Activated T-cell treated with anti-CD3 and anti-CD28 coated beads, Interleukin-2, amount 50 U/mL, for 24 hours (primary cell): ENCODE results near the gene HTRA2.
"Not testable (repeated sequence)": the region's sequence is repeated elsewhere in the genome, so short reads cannot be mapped to it uniquely, and the experiment has no call there.

Source experiments
- DNase-seq: peaks from one replicate; pipeline ENCODE4 v3.0.0-alpha.2; 2020
- H3K27ac Mint-ChIP-seq: 2 replicates; pipeline ENCODE4 v1.8.0; 2020; ENCODE audit warnings: mild to moderate bottlenecking, mixed read lengths
- H3K27me3 Mint-ChIP-seq: 2 replicates; pipeline ENCODE4 v1.8.0; 2020; ENCODE audit warnings: mixed read lengths
- H3K36me3 Mint-ChIP-seq: 2 replicates; pipeline ENCODE4 v1.8.0; 2020; ENCODE audit warnings: low read depth, mixed read lengths
- H3K4me1 Mint-ChIP-seq: 2 replicates; pipeline ENCODE4 v1.8.0; 2020; ENCODE audit warnings: low read depth, mixed read lengths
- H3K4me3 Mint-ChIP-seq: 2 replicates; pipeline ENCODE4 v1.8.0; 2020; ENCODE audit warnings: mild to moderate bottlenecking, moderate library complexity, mixed read lengths
- H3K9me3 Mint-ChIP-seq: 2 replicates; pipeline ENCODE4 v1.8.0; 2020; ENCODE audit warnings: mixed read lengths

HTRA2 gene

DNA sequence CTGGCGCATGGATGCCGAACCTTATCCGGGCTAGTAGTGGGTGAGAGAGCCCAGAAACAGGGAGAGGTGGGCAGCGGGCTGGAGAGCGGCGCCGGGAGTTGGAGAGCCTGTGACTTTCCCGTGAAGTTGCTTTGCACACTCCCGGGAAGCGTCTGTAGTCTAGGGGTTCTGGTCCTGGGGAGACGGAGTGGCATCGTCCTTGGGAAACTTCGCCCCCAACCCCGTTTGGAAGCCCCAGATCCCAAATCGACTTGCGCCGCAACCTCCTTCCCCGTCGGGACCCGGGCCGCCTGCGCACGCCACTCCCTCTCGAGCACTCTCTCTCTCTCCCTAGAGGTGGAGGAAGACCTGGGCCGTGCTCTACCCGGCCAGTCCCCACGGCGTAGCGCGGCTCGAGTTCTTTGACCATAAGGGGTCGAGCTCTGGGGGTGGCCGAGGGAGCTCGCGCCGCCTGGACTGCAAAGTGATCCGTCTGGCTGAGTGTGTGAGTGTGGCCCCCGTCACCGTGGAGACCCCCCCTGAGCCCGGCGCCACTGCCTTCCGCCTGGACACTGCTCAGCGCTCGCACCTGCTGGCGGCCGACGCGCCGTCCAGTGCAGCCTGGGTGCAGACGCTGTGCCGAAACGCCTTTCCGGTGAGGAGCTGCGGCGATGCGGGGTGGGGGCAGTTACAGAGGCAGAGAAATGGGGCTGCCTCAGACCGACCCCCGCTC is 25.2 kb downstream of the HTRA2 start:
- Mint-ChIP-seq H3K4me1 (peaks cover 14% of the 10 kb centered on the region), H3K27ac (peak overlapping the region; percentile 92), H3K9me3 (no peaks in the 10 kb centered on the region), H3K27me3 (peaks cover 20% of the 10 kb centered on the region), H3K4me3 (peak overlapping the region; percentile 92), H3K36me3 (peaks cover 26% of the 10 kb centered on the region)
- DNase-seq, result peak; percentile 74

DNA sequence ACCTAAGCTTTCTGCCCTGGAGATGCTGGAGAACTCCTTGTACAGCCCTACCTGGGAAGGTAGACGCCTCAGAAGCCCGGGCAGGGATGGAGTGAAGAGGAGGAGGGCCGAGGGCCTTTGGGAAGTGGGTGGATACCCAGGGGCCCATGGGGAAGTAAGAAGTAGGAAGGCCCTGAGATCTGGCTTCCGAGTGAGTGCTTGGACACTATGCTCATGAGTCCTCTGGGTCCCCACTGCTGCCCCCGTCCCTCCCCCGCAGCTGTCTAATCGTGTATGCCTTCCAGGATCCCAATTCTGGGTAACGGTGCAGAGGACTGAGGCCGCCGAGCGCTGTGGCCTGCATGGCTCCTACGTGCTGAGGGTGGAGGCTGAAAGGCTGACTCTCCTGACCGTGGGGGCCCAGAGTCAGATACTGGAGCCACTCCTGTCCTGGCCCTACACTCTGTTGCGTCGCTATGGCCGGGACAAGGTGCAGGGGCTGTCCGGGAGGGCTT is 25.9 kb downstream of the HTRA2 start:
- peak overlapping the region; percentile 92 for H3K4me3 Mint-ChIP-seq
- peak overlapping the region; percentile 92 for H3K27ac Mint-ChIP-seq
- no peaks in the 10 kb centered on the region for H3K9me3 Mint-ChIP-seq
- peaks cover 19% of the 10 kb centered on the region for H3K4me1 Mint-ChIP-seq
- H3K36me3 Mint-ChIP-seq, result peaks cover 26% of the 10 kb centered on the region
- DNase-seq, result no peak
- H3K27me3 Mint-ChIP-seq, result peaks cover 20% of the 10 kb centered on the region

DNA sequence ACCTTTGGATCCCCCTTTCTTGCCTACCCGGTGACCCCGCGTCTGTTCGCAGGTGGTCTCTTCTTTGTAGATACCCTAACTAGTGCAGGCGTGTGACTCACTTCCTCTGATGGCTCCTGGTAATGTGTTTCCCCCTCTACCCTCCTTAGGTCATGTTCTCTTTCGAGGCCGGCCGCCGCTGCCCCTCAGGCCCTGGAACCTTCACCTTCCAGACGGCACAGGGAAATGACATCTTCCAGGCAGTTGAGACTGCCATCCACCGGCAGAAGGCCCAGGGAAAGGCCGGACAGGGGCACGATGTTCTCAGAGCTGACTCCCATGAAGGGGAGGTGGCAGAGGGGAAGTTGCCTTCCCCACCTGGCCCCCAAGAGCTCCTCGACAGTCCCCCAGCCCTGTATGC is 26.4 kb downstream of the HTRA2 start:
- H3K27ac Mint-ChIP-seq, result no peak overlapping the region
- peaks cover 20% of the 10 kb centered on the region for H3K4me1 Mint-ChIP-seq
- H3K36me3 Mint-ChIP-seq, result peaks cover 26% of the 10 kb centered on the region

DNA sequence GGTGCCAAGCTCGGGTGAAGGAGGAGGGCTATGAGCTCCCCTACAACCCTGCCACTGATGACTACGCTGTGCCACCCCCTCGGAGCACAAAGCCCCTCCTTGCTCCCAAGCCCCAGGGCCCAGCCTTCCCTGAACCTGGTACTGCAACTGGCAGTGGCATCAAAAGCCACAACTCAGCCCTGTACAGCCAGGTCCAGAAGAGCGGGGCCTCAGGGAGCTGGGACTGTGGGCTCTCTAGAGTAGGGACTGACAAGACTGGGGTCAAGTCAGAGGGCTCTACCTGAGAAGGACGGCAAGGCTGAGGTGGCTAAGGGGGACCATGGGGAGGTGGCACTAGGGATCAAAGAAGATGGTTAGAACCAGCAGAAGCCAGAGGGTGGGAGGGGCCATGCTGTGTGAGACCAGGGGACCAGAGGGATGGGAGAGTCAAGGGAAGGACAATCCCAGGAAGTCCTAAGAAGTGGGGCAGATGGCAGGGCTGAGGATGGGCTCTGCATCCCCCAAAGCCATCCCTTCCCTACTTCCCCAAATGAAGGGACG is 27.2 kb downstream of the HTRA2 start:
- Mint-ChIP-seq H3K27ac (no peak overlapping the region), H3K27me3 (peaks cover 13% of the 10 kb centered on the region), H3K9me3 (no peaks in the 10 kb centered on the region), H3K36me3 (peaks cover 26% of the 10 kb centered on the region), H3K4me3 (peak overlapping the region; percentile 23), H3K4me1 (peaks cover 20% of the 10 kb centered on the region)
- DNase-seq, result no peak

More for the DNA sequence above, 26.4 kb downstream of the HTRA2 start:
- Mint-ChIP-seq H3K9me3 (no peaks in the 10 kb centered on the region), H3K27me3 (peaks cover 18% of the 10 kb centered on the region), H3K4me3 (peak overlapping the region; percentile 92)
- no peak for DNase-seq

DNA sequence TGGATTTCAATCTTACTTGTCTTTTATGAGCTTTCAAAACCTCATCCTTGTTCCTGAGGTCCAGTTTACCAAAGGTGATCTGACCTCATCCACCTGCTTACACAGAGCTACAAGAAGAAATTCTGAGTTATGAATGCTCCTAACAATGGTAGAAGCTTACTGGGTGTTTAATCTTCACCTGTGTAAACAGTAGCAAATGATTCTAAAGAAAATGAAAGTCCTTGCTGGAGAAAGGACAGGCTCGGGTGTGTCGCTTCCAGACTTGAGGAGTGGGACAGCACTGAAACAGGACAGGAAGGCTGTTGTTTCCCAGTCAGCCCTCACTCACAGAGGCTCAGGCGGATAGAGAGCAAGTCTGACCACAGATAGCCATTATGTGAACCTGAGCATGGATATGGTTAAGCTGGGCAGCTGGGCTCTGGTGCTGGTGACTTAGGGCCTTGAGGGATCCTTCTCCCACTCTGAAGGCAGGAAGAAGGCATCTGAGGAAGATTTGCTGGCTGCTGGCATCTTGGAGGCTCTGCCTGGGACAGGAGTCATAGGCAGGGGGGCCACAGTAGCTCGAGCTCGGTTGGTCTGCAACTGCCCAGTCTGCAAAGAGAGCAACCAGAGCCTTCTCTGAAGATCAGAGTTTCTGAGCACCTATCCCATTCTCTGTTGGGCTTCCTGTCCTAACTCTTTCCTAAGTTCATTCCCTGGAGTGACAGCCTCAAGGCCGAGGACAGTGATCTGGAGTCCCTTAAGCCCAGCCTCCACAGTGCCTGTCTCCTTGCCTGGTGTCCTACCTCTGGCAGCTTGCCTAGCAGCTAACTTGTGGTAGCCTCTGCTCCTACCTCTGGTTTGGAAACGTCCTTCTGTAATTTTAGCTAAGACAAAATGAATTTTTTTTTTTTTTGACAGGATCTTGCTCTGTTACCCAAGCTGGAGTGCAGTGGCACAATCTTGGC is 28.8 kb downstream of the HTRA2 start:
- no peak overlapping the region for H3K4me3 Mint-ChIP-seq
- no peak overlapping the region for H3K27ac Mint-ChIP-seq
- DNase-seq, result no peak
- H3K27me3 Mint-ChIP-seq, result peaks cover 14% of the 10 kb centered on the region
- peaks cover 26% of the 10 kb centered on the region for H3K36me3 Mint-ChIP-seq
- H3K9me3 Mint-ChIP-seq, result no peaks in the 10 kb centered on the region
- peaks cover 15% of the 10 kb centered on the region for H3K4me1 Mint-ChIP-seq

DNA sequence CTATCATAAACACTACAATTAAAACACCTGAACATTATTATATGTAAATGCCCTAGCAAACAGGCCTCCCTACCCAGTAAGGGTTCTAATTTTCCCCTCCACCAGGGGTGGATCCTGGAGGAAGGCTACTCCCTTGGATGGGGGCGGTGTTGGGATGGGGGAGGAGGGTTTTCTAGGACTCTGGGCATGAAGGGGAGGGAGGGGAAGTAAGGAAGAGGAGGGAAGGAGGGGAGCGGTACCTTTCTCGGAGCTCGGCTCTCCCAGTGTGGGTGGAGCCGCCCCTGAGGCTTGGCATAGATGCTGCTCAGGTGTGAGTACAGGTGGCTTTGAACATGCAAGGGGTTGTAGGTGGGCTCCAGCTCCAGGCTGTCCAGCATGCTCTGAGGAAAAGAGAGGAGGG is 30.2 kb downstream of the HTRA2 start:
- peaks cover 19% of the 10 kb centered on the region for H3K4me1 Mint-ChIP-seq
- H3K9me3 Mint-ChIP-seq, result no peaks in the 10 kb centered on the region
- H3K27me3 Mint-ChIP-seq, result peaks cover 24% of the 10 kb centered on the region
- no peak overlapping the region for H3K4me3 Mint-ChIP-seq
- H3K36me3 Mint-ChIP-seq, result peaks cover 22% of the 10 kb centered on the region
- no peak for DNase-seq
- no peak overlapping the region for H3K27ac Mint-ChIP-seq

DNA sequence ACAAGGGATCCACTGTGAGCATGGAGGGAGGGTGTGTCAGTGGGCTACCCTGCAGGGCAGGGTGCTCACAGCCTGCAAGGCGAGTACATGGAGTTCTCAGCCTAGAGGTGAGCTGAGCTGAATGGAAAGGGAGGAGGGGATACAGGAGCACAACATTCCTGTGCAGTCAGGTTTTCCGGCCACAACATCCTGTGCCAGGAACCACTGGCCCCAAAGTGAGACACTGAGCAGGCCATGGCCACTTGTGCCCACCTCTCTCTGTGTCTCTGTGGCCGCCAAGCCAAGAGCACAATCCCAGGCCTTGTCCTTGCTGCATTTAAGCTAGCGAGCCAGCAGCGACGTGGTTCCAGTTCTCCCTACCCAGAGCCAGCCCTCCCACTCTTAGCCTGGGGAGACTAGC is 30.9 kb downstream of the HTRA2 start:
- H3K9me3 Mint-ChIP-seq, result no peaks in the 10 kb centered on the region
- no peak overlapping the region for H3K27ac Mint-ChIP-seq
- H3K4me3 Mint-ChIP-seq, result no peak overlapping the region

DNA sequence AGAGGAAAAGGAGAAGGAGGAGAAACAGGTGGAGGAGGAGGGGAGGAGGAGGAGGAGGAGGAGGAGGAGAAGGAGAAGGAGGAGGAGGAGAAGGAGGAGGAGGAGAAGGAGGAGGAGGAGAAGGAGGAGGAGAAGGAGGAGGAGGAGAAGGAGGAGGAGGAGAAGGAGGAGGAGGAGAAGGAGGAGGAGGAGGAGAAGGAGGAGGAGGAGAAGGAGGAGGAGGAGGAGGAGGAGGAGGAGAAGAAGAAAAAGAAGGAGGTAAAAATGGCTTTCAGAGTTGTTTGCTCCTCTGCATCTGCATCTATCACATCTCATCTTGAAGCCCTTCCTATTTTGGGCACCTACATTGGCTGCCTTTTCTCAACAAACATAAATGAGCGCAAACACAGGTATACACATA is 31.3 kb downstream of the HTRA2 start:
- H3K4me1 Mint-ChIP-seq, result peaks cover 16% of the 10 kb centered on the region
- H3K27me3 Mint-ChIP-seq, result peaks cover 24% of the 10 kb centered on the region
- not testable (repeated sequence) for H3K27ac Mint-ChIP-seq, H3K9me3 Mint-ChIP-seq, H3K4me3 Mint-ChIP-seq, DNase-seq
- peaks cover 15% of the 10 kb centered on the region for H3K36me3 Mint-ChIP-seq

More for the DNA sequence above, 30.9 kb downstream of the HTRA2 start:
- DNase-seq, result no peak
- peaks cover 24% of the 10 kb centered on the region for H3K27me3 Mint-ChIP-seq
- peaks cover 17% of the 10 kb centered on the region for H3K36me3 Mint-ChIP-seq
- H3K4me1 Mint-ChIP-seq, result peaks cover 15% of the 10 kb centered on the region

DNA sequence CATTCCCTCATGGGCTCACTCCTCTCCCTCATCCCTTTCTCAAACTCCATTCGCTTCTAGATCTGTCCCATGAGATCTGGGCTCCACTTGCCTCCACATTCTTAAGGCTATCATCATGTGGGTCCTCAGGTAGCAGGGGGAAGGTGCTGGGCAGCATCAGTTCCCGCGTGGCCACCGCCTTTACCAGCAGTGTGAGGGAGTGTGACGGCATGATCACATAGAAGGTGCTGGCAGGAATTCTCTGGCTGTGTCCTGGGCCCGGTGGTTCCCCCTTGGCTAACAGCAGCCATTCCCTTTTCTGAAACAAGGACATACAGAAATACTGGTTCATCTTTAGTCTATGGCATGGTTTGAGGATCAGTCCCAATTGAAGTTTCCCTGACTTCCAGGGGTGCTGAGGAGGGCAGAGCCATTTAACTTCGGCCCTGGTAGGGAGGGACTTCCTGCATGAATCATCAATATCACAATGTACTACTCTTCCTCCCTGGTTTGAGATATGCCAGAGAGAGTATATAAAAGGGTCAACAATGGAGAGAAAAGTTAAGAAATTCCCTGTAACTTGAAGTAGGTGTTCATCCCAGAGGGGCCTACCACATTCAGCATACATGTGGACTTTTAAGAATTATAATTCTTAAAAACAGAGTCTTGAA is 32.5 kb downstream of the HTRA2 start:
- peaks cover 3% of the 10 kb centered on the region for H3K36me3 Mint-ChIP-seq
- H3K27ac Mint-ChIP-seq, result no peak overlapping the region
- peaks cover 24% of the 10 kb centered on the region for H3K27me3 Mint-ChIP-seq
- DNase-seq, result no peak
- peaks cover 25% of the 10 kb centered on the region for H3K4me1 Mint-ChIP-seq
- no peak overlapping the region for H3K4me3 Mint-ChIP-seq
- H3K9me3 Mint-ChIP-seq, result no peaks in the 10 kb centered on the region

DNA sequence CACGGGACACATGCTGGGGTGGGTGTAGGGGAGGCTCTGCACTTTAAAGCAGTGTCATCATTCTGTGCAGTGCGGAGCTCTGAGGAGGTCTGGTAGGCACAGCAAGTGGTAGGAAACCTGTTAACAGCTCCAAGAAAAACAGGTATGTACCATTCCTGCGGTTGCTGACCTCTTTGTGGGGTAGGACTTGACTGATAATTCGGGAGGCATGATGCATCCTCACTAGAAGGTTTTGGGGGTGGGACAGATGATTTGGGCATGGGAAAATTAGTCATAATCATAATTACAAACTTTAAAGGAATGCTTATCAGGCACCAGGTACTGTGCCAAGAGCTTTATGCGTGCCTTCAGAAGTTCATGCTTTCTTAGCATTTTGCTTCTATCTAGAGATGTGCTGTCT is 34.5 kb downstream of the HTRA2 start:
- H3K4me1 Mint-ChIP-seq, result peaks cover 39% of the 10 kb centered on the region

DNA sequence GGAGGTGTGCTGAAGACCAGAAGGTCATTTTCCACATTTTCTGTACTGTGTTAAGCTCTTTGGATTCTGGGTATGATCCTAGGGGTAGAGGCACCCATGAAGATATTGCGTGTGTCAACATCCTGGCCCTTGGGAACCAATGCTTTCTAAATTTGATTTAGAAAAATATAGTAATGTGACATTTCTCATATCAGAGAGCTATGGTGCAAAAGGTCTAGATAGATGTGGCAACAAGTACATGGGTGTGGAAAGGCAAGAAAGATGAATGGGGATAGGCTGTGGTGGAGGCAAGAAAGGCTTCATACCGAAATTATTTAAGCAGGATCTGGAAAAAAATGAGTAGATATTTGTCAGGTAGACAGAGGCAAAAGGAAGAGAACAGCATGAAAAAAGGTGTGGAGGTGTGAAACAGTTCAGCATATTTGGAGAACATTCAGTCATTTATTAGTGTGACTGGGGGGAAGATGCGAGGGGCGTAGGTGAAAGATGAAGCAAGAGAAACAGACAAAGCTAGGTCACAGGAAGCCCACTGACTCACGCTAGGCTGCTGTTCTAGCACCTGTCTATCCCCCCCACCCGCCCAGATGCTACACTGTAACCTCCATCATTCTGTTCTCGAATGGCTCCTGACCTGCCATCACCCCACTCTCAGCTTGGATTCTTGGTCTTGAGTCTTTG is 36.5 kb downstream of the HTRA2 start:
- Mint-ChIP-seq H3K27ac (peak overlapping the region; percentile 77), H3K4me1 (peaks cover 39% of the 10 kb centered on the region), H3K36me3 (no peaks in the 10 kb centered on the region), H3K27me3 (peaks cover 14% of the 10 kb centered on the region), H3K9me3 (no peaks in the 10 kb centered on the region), H3K4me3 (peak overlapping the region; percentile 32)
- peak; percentile 39 for DNase-seq

More for the DNA sequence above, 34.5 kb downstream of the HTRA2 start:
- Mint-ChIP-seq H3K27me3 (peaks cover 24% of the 10 kb centered on the region), H3K27ac (no peak overlapping the region), H3K4me3 (no peak overlapping the region), H3K9me3 (no peaks in the 10 kb centered on the region), H3K36me3 (no peaks in the 10 kb centered on the region)
- DNase-seq, result no peak

DNA sequence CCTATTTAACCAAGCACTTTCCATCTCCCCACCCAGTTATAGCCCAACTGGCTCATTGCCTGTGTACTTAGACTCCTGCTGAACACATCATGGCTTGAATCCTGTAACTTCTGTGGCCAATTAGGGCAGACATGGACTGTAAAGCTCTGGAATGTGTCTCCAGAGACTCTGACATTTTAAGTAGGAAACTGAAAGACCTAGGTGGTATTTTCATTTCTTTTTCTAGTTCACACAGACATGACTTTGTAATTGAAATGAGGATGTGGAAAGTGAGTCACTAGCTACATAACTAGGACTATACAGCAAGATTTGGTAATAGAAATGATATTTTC is 37.0 kb downstream of the HTRA2 start:
- Mint-ChIP-seq H3K27me3 (peaks cover 13% of the 10 kb centered on the region), H3K4me1 (peaks cover 39% of the 10 kb centered on the region), H3K9me3 (no peaks in the 10 kb centered on the region), H3K4me3 (peak overlapping the region; percentile 32), H3K27ac (peak overlapping the region; percentile 77), H3K36me3 (no peaks in the 10 kb centered on the region)
- DNase-seq, result no peak

DNA sequence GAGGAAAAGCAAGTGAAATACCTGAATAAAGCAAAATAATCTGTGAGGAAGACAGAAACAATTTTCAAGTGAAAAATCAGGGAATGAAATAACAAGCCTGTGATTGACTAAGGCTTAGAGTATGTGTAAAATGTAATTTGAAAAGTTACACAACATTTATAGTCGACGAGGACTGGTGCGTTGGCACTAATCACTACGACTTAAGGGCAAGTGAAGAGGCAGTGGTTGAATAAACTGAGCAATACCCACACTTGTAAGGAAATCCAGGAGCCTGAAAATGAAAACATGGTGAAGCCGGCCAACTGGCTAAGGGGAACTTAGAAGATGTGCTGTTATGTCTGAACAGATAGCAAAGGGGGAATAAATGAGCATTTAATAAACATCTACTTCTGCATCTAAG is 38.1 kb downstream of the HTRA2 start:
- no peak for DNase-seq
- Mint-ChIP-seq H3K27ac (no peak overlapping the region), H3K9me3 (no peaks in the 10 kb centered on the region), H3K4me1 (peaks cover 41% of the 10 kb centered on the region), H3K4me3 (no peak overlapping the region), H3K27me3 (peaks cover 11% of the 10 kb centered on the region), H3K36me3 (no peaks in the 10 kb centered on the region)

DNA sequence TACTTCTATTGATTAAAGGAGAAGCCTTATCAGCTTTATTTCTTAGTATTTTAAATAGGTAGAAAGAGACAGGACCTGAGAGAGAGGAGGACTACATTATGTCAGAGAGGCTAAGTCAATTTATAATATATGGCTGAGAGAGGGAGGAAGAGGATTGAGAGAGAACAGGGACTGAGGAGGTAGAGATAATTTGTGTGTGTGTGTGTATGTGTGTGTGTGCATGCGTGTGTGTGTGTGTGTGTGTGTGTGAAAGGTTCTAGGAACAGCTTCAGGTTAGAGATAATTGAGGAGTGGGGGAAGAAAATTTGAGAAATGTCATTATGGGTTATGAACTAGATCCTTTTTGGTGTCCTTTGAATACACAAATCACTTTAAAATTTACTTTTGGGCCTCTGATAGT is 40.0 kb downstream of the HTRA2 start:
- no peaks in the 10 kb centered on the region for H3K36me3 Mint-ChIP-seq
- peaks cover 49% of the 10 kb centered on the region for H3K4me1 Mint-ChIP-seq
- no peak for DNase-seq
- H3K27me3 Mint-ChIP-seq, result no peaks in the 10 kb centered on the region
- no peak overlapping the region for H3K4me3 Mint-ChIP-seq
- H3K27ac Mint-ChIP-seq, result no peak overlapping the region
- no peaks in the 10 kb centered on the region for H3K9me3 Mint-ChIP-seq
